Measurements from ENCODE around the gene NCOA5. TPM values are rescaled to one million over a fixed set of nuclear protein-coding genes. Genes with fewer than 3 reads are reported as not detected.

Gene NCOA5
- total and polyA plus RNA-seq, 9 of the 15 experiments (the other 6 are each of a cell fraction or from before 2014, with no cell fraction given): 3.9 to 22.8 (median 13.8) TPM

DNA sequence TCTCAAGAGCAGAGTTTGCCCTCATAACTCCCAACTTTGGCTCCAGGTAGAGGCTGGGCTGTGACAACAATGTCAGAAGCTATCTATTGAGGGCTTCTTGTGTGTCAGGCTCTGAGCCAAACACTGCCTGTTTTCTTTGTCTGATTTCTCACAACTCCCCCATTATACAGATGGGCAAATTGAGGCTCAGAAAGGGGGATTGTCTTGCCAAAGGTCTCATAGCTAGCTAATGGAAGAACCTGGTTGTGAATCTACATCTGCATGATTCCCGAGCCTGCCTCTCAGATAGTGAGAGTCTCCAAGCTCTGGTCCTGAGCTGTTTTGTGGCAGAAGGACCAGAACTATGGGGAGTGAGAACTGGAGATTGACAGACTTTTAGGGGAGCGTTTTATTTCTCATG is 29.8 kb upstream of the NCOA5 start (continued):
- TF ChIP-seq, protein P1, sequence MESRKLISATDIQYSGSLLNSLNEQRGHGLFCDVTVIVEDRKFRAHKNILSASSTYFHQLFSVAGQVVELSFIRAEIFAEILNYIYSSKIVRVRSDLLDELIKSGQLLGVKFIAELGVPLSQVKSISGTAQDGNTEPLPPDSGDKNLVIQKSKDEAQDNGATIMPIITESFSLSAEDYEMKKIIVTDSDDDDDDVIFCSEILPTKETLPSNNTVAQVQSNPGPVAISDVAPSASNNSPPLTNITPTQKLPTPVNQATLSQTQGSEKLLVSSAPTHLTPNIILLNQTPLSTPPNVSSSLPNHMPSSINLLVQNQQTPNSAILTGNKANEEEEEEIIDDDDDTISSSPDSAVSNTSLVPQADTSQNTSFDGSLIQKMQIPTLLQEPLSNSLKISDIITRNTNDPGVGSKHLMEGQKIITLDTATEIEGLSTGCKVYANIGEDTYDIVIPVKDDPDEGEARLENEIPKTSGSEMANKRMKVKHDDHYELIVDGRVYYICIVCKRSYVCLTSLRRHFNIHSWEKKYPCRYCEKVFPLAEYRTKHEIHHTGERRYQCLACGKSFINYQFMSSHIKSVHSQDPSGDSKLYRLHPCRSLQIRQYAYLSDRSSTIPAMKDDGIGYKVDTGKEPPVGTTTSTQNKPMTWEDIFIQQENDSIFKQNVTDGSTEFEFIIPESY (CRISPR knock-in tag; IDR thresholded peaks at IDR 0.05): no peak
- peak; percentile 78 for TF ChIP-seq RBM25 (IDR thresholded peaks at IDR 0.05; ENCODE audit: low read depth, low read length, severe bottlenecking)
- peak; percentile 9 to 38; a peak in 2 of 4 replicates for TF ChIP-seq KDM1A (IDR thresholded peaks at IDR 0.05)
- TF ChIP-seq KLF1 (tag; IDR thresholded peaks at IDR 0.05): no peak

DNA sequence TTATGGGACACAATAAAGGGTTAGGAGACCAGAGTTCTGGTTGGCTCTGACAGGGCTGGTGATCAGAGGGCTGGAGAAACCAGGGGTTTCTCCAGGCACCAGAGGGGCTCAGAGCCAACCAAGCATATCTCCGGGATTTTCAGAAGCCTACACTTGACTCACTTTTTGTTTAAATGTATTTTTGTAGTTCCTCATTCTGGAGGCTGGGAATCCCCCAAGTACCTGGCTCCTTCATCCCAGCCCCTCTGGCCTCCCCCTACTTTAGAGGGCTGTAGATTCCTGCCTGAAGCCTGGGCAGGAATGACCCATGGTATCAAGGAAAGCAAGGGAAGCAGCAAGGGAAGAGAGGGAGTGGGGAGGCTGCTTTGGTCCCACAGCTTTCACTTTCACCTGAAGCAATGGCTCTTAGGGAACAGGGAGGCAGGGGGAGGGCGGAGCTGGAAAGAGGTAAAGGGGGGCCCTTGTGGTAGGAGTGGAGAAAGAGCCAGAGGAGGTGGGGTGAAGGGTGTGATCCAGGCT is 29.3 kb upstream of the NCOA5 start:
- BruUV-seq (replicated peaks): no TSS peak
- FAIRE-seq (no peak), ATAC-seq (no peak), DNase-seq (ENCODE audit: extremely low read depth in 1 of 4, low spot score in 3 of 4) (peak in 2 of 4 experiments; percentile 33 to 39)
- POLR2A ChIA-PET: interaction anchor here (0.5 to 0.8 kb wide), 2 partner anchors 31 to 76 kb away, joined by 3 to 4 read pairs; no protein-coding TSS in a partner anchor
- Histone ChIP-seq H3K36me3 (ENCODE audit: control insufficient read depth, insufficient read depth, low read length) (no peaks in the 10 kb centered on the region), H3K27ac (ENCODE audit: extremely low read depth, low read depth, low read length) (no peak overlapping the region), H3K4me1 (replicated peaks in 1 of 2; ENCODE audit: control insufficient read depth in 2 of 2, insufficient read depth in 2 of 2, low read length in 2 of 2) (peaks cover 0 to 12% of the 10 kb centered on the region in 2 experiments; a peak in 2 of 5 replicates), H3K4me3 (no peak overlapping the region), H3K79me2 (ENCODE audit: control insufficient read depth, insufficient read depth, low read length) (no peaks in the 10 kb centered on the region), H3K4me2 (ENCODE audit: insufficient read depth, low read length) (no peak overlapping the region), H3K27me3 (ENCODE audit: control insufficient read depth in 2 of 2, insufficient read depth in 2 of 2, low read length in 2 of 2) (peaks cover 17 to 32% of the 10 kb centered on the region in 2 experiments), H3K9me1 (ENCODE audit: control insufficient read depth, insufficient read depth, low read length) (no peaks in the 10 kb centered on the region), H4K20me1 (replicated peaks; ENCODE audit: control insufficient read depth, insufficient read depth, low read length) (0 out of 2 replicates have a peak, but pooled peaks cover 10% of the 10 kb centered on the region), H3K9ac (ENCODE audit: insufficient read depth in 1 of 2, low read depth in 2 of 2, low read length in 2 of 2) (no peak overlapping the region), H2AFZ (ENCODE audit: low read depth, low read length) (no peak overlapping the region), H3K9me3 (replicated peaks; ENCODE audit: control insufficient read depth, insufficient read depth, low read depth, low read length) (0 out of 2 replicates have a peak, but pooled peaks cover 1% of the 10 kb centered on the region)
- CTCF ChIA-PET (ENCODE audit: low intra/inter-chr PET ratio): no interaction called here
- TF ChIP-seq, protein P2, sequence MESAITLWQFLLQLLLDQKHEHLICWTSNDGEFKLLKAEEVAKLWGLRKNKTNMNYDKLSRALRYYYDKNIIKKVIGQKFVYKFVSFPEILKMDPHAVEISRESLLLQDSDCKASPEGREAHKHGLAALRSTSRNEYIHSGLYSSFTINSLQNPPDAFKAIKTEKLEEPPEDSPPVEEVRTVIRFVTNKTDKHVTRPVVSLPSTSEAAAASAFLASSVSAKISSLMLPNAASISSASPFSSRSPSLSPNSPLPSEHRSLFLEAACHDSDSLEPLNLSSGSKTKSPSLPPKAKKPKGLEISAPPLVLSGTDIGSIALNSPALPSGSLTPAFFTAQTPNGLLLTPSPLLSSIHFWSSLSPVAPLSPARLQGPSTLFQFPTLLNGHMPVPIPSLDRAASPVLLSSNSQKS (CRISPR knock-in tag; IDR thresholded peaks at IDR 0.05): no peak
- TF ChIP-seq MED1 (CRISPR knock-in tag; IDR thresholded peaks at IDR 0.05; ENCODE audit: borderline replicate concordance) (no peak), NCOA2 (IDR thresholded peaks at IDR 0.05; ENCODE audit: partially characterized antibody in 2 of 2) (no peak), CREM (IDR thresholded peaks at IDR 0.05; ENCODE audit: low read depth) (no peak), NCOA1 (IDR thresholded peaks at IDR 0.05; ENCODE audit: low read depth) (no peak), NONO (IDR thresholded peaks at IDR 0.05; ENCODE audit: low read depth in 2 of 2, low read length in 1 of 2) (no peak), PHTF2 (CRISPR knock-in tag; IDR thresholded peaks at IDR 0.05) (no peak)
- TF ChIP-seq, protein P3, sequence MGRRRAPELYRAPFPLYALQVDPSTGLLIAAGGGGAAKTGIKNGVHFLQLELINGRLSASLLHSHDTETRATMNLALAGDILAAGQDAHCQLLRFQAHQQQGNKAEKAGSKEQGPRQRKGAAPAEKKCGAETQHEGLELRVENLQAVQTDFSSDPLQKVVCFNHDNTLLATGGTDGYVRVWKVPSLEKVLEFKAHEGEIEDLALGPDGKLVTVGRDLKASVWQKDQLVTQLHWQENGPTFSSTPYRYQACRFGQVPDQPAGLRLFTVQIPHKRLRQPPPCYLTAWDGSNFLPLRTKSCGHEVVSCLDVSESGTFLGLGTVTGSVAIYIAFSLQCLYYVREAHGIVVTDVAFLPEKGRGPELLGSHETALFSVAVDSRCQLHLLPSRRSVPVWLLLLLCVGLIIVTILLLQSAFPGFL (CRISPR knock-in tag; IDR thresholded peaks at IDR 0.05): no peak
- TF ChIP-seq, protein P4, sequence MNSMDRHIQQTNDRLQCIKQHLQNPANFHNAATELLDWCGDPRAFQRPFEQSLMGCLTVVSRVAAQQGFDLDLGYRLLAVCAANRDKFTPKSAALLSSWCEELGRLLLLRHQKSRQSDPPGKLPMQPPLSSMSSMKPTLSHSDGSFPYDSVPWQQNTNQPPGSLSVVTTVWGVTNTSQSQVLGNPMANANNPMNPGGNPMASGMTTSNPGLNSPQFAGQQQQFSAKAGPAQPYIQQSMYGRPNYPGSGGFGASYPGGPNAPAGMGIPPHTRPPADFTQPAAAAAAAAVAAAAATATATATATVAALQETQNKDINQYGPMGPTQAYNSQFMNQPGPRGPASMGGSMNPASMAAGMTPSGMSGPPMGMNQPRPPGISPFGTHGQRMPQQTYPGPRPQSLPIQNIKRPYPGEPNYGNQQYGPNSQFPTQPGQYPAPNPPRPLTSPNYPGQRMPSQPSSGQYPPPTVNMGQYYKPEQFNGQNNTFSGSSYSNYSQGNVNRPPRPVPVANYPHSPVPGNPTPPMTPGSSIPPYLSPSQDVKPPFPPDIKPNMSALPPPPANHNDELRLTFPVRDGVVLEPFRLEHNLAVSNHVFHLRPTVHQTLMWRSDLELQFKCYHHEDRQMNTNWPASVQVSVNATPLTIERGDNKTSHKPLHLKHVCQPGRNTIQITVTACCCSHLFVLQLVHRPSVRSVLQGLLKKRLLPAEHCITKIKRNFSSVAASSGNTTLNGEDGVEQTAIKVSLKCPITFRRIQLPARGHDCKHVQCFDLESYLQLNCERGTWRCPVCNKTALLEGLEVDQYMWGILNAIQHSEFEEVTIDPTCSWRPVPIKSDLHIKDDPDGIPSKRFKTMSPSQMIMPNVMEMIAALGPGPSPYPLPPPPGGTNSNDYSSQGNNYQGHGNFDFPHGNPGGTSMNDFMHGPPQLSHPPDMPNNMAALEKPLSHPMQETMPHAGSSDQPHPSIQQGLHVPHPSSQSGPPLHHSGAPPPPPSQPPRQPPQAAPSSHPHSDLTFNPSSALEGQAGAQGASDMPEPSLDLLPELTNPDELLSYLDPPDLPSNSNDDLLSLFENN (IDR thresholded peaks at IDR 0.05; ENCODE audit: low read depth in 2 of 2, low read length in 2 of 2): no peak
- WGBS (ENCODE audit: insufficient coverage, low coverage, missing lambda C conversion rate): 12% methylated on average over 2 of the region's 2 CpGs
- intact Hi-C loops (cut with micrococcal nuclease): no loop called here
- in situ Hi-C loops (cut with MboI): no loop called here
